22Rv1 (cell line): Measurements from ENCODE around the gene MAGOHB.

Experiments
- ZFX ChIP-seq: fragments of 450-650 bp; IDR thresholded peaks from 2 replicates; pipeline ENCODE4 v1.6.1; 2017; ENCODE audit warnings: antibody characterized with exemption, borderline replicate concordance
- TF ChIP-seq, protein P1 (sequence below): fragments of 450-650 bp; IDR thresholded peaks from 2 replicates; pipeline ENCODE4 v1.5.1; 2017; ENCODE audit warnings: mild to moderate bottlenecking

GRCh38 chr12:10610188-10610587 is 3.2 kb downstream of the MAGOHB start:
- TF ChIP-seq, protein P1, sequence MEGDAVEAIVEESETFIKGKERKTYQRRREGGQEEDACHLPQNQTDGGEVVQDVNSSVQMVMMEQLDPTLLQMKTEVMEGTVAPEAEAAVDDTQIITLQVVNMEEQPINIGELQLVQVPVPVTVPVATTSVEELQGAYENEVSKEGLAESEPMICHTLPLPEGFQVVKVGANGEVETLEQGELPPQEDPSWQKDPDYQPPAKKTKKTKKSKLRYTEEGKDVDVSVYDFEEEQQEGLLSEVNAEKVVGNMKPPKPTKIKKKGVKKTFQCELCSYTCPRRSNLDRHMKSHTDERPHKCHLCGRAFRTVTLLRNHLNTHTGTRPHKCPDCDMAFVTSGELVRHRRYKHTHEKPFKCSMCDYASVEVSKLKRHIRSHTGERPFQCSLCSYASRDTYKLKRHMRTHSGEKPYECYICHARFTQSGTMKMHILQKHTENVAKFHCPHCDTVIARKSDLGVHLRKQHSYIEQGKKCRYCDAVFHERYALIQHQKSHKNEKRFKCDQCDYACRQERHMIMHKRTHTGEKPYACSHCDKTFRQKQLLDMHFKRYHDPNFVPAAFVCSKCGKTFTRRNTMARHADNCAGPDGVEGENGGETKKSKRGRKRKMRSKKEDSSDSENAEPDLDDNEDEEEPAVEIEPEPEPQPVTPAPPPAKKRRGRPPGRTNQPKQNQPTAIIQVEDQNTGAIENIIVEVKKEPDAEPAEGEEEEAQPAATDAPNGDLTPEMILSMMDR: no peak
- TF ChIP-seq ZFX: no peak
